ENCODE data around the gene IL10. TPM values are rescaled to one million over a fixed set of nuclear protein-coding genes. Genes with fewer than 3 reads are reported as not detected.

IL10 gene
- total RNA-seq, 1 experiment from 2014 or later, result not detected

- intact Hi-C loops (cut with micrococcal nuclease; ENCODE audit: unreplicated experiment), result no loop called here
- peaks cover 92% of the 10 kb centered on the region for H3K27me3 Mint-ChIP-seq (ENCODE audit: unreplicated experiment)
- H3K4me1 Mint-ChIP-seq (ENCODE audit: low read depth, unreplicated experiment), result no peaks in the 10 kb centered on the region
- CTCF ChIA-PET, result no interaction called here
- H3K36me3 Mint-ChIP-seq (ENCODE audit: insufficient read depth, unreplicated experiment), result no peaks in the 10 kb centered on the region
- H3K27ac Mint-ChIP-seq (ENCODE audit: unreplicated experiment), result no peak overlapping the region
- DNase-seq, result no peak
- TF ChIP-seq CTCF (IDR thresholded peaks at IDR 0.05; ENCODE audit: unreplicated experiment), result no peak
- H3K9me3 Mint-ChIP-seq (ENCODE audit: low read depth, unreplicated experiment), result no peaks in the 10 kb centered on the region
- BruUV-seq (replicated peaks), result no TSS peak
- H3K4me3 Mint-ChIP-seq (ENCODE audit: low read depth, unreplicated experiment), result no peak overlapping the region
Measured at GRCh38 chr1:206787891-206788290, 15.6 kb upstream of the IL10 start.

GRCh38 chr1:206786212-206786886 lies 14.1 kb upstream of the IL10 start:
- Mint-ChIP-seq H3K27me3 (ENCODE audit: unreplicated experiment) (peaks cover 77% of the 10 kb centered on the region), H3K36me3 (ENCODE audit: insufficient read depth, unreplicated experiment) (no peaks in the 10 kb centered on the region), H3K4me1 (ENCODE audit: low read depth, unreplicated experiment) (no peaks in the 10 kb centered on the region), H3K4me3 (ENCODE audit: low read depth, unreplicated experiment) (no peak overlapping the region), H3K27ac (ENCODE audit: unreplicated experiment) (no peak overlapping the region), H3K9me3 (ENCODE audit: low read depth, unreplicated experiment) (no peaks in the 10 kb centered on the region)
- no peak for DNase-seq
- CTCF ChIA-PET, result no interaction called here
- intact Hi-C loops (cut with micrococcal nuclease; ENCODE audit: unreplicated experiment), result no loop called here
- BruUV-seq (replicated peaks), result no TSS peak
- no peak for TF ChIP-seq CTCF (IDR thresholded peaks at IDR 0.05; ENCODE audit: unreplicated experiment)

- Mint-ChIP-seq H3K4me1 (ENCODE audit: low read depth, unreplicated experiment) (no peaks in the 10 kb centered on the region), H3K4me3 (ENCODE audit: low read depth, unreplicated experiment) (no peak overlapping the region), H3K27ac (ENCODE audit: unreplicated experiment) (no peak overlapping the region), H3K27me3 (ENCODE audit: unreplicated experiment) (peaks cover 66% of the 10 kb centered on the region), H3K9me3 (ENCODE audit: low read depth, unreplicated experiment) (no peaks in the 10 kb centered on the region), H3K36me3 (ENCODE audit: insufficient read depth, unreplicated experiment) (no peaks in the 10 kb centered on the region)
- no peak for DNase-seq
- TF ChIP-seq CTCF (IDR thresholded peaks at IDR 0.05; ENCODE audit: unreplicated experiment), result no peak
- intact Hi-C loops (cut with micrococcal nuclease; ENCODE audit: unreplicated experiment), result no loop called here
- CTCF ChIA-PET, result interaction anchor here (0.6 kb wide), 1 partner anchor 736 kb away, joined by 3 read pairs; no protein-coding TSS in a partner anchor
- no TSS peak for BruUV-seq (replicated peaks)
Measured at GRCh38 chr1:206785182-206785765, 13.0 kb upstream of the IL10 start.

- no peak overlapping the region for H3K27ac Mint-ChIP-seq (ENCODE audit: unreplicated experiment)
- CTCF ChIA-PET, result no interaction called here
Measured at GRCh38 chr1:206784471-206784903, 12.2 kb upstream of the IL10 start.

More at GRCh38 chr1:206784471-206784903, 12.2 kb upstream of the IL10 start:
- TF ChIP-seq CTCF (IDR thresholded peaks at IDR 0.05; ENCODE audit: unreplicated experiment), result no peak
- no peak for DNase-seq
- no TSS peak for BruUV-seq (replicated peaks)
- H3K4me1 Mint-ChIP-seq (ENCODE audit: low read depth, unreplicated experiment), result no peaks in the 10 kb centered on the region
- no peak overlapping the region for H3K4me3 Mint-ChIP-seq (ENCODE audit: low read depth, unreplicated experiment)
- peaks cover 59% of the 10 kb centered on the region for H3K27me3 Mint-ChIP-seq (ENCODE audit: unreplicated experiment)
- no peaks in the 10 kb centered on the region for H3K9me3 Mint-ChIP-seq (ENCODE audit: low read depth, unreplicated experiment)
- intact Hi-C loops (cut with micrococcal nuclease; ENCODE audit: unreplicated experiment), result no loop called here
- no peaks in the 10 kb centered on the region for H3K36me3 Mint-ChIP-seq (ENCODE audit: insufficient read depth, unreplicated experiment)
